ENCODE measurements around the gene ITGAL.

The ITGAL gene

GRCh38 chr16:30528799-30529457 is 56.4 kb downstream of the ITGAL start:
- ATAC-seq: no peak
- no peak for TF ChIP-seq ZNF565 (CRISPR knock-in tag; conservative IDR thresholded peaks at IDR 0.05; ENCODE audit: low read depth)
- no peak for TF ChIP-seq PPARA (CRISPR knock-in tag; IDR thresholded peaks at IDR 0.05; ENCODE audit: borderline replicate concordance)
- no peak for TF ChIP-seq GLIS3 (CRISPR knock-in tag; IDR thresholded peaks at IDR 0.05)
- TF ChIP-seq BACH2 (CRISPR knock-in tag; IDR thresholded peaks at IDR 0.05; ENCODE audit: borderline replicate concordance): no peak
- no peak for TF ChIP-seq ZNF8 (CRISPR knock-in tag; IDR thresholded peaks at IDR 0.05)
- TF ChIP-seq, protein P1, sequence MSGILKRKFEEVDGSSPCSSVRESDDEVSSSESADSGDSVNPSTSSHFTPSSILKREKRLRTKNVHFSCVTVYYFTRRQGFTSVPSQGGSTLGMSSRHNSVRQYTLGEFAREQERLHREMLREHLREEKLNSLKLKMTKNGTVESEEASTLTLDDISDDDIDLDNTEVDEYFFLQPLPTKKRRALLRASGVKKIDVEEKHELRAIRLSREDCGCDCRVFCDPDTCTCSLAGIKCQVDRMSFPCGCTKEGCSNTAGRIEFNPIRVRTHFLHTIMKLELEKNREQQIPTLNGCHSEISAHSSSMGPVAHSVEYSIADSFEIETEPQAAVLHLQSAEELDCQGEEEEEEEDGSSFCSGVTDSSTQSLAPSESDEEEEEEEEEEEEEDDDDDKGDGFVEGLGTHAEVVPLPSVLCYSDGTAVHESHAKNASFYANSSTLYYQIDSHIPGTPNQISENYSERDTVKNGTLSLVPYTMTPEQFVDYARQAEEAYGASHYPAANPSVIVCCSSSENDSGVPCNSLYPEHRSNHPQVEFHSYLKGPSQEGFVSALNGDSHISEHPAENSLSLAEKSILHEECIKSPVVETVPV (CRISPR knock-in tag; IDR thresholded peaks at IDR 0.05): no peak

GRCh38 chr16:30530163-30531037 is 57.9 kb downstream of the ITGAL start:
- no peak for ATAC-seq
- TF ChIP-seq ZNF8 (CRISPR knock-in tag; IDR thresholded peaks at IDR 0.05) (no peak), POU6F1 (CRISPR knock-in tag; IDR thresholded peaks at IDR 0.05; ENCODE audit: borderline replicate concordance, low read depth) (no peak), BACH2 (CRISPR knock-in tag; IDR thresholded peaks at IDR 0.05; ENCODE audit: borderline replicate concordance) (no peak), ZNF70 (CRISPR knock-in tag; IDR thresholded peaks at IDR 0.05) (no peak), CSDC2 (CRISPR knock-in tag; IDR thresholded peaks at IDR 0.05) (no peak), CREB5 (CRISPR knock-in tag; IDR thresholded peaks at IDR 0.05; ENCODE audit: low read depth) (no peak), PPARA (CRISPR knock-in tag; IDR thresholded peaks at IDR 0.05; ENCODE audit: borderline replicate concordance) (no peak), ZC3H10 (CRISPR knock-in tag; IDR thresholded peaks at IDR 0.05) (no peak), TCF4 (CRISPR knock-in tag; IDR thresholded peaks at IDR 0.05; ENCODE audit: borderline replicate concordance) (no peak), ZFP3 (CRISPR knock-in tag; IDR thresholded peaks at IDR 0.05) (no peak), OSR1 (CRISPR knock-in tag; IDR thresholded peaks at IDR 0.05) (no peak), ESRRG (CRISPR knock-in tag; IDR thresholded peaks at IDR 0.05) (no peak), SNAI2 (CRISPR knock-in tag; IDR thresholded peaks at IDR 0.05) (no peak), ARNTL (CRISPR knock-in tag; IDR thresholded peaks at IDR 0.05; ENCODE audit: borderline replicate concordance, low read depth) (no peak), TSHZ2 (CRISPR knock-in tag; IDR thresholded peaks at IDR 0.05) (no peak)
- TF ChIP-seq, protein P2, sequence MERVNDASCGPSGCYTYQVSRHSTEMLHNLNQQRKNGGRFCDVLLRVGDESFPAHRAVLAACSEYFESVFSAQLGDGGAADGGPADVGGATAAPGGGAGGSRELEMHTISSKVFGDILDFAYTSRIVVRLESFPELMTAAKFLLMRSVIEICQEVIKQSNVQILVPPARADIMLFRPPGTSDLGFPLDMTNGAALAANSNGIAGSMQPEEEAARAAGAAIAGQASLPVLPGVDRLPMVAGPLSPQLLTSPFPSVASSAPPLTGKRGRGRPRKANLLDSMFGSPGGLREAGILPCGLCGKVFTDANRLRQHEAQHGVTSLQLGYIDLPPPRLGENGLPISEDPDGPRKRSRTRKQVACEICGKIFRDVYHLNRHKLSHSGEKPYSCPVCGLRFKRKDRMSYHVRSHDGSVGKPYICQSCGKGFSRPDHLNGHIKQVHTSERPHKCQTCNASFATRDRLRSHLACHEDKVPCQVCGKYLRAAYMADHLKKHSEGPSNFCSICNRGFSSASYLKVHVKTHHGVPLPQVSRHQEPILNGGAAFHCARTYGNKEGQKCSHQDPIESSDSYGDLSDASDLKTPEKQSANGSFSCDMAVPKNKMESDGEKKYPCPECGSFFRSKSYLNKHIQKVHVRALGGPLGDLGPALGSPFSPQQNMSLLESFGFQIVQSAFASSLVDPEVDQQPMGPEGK (CRISPR knock-in tag; IDR thresholded peaks at IDR 0.05; ENCODE audit: borderline replicate concordance): no peak

All from SK-N-SH treated with all-trans-retinoic acid at 6 μM for 48 hours (cell line).